IPS DF 6.9 (cell line): Measurements from ENCODE around the gene MYH13.

Source experiments
- DNase-seq: peaks from one replicate; pipeline ENCODE4 v3.0.0-alpha.2; 2013; ENCODE audit warnings: low read depth, low spot score
- H3K27ac ChIP-seq: one replicate; pipeline ENCODE4 v1.5.1; 2013; ENCODE audit warnings: low read length, control low read depth
- H3K27me3 ChIP-seq: 2 replicates; pipeline ENCODE4 v1.6.1; 2013; ENCODE audit warnings: mild to moderate bottlenecking, low read length; ENCODE audit not compliant: control insufficient read depth, insufficient read depth
- H3K36me3 ChIP-seq: 2 replicates; pipeline ENCODE4 v1.6.1; 2013; ENCODE audit warnings: low read length; ENCODE audit not compliant: control insufficient read depth, insufficient read depth
- H3K4me1 ChIP-seq: 2 replicates; pipeline ENCODE4 v1.6.1; 2013; ENCODE audit warnings: low read length; ENCODE audit not compliant: control insufficient read depth, insufficient read depth
- H3K4me3 ChIP-seq: 2 replicates; pipeline ENCODE4 v1.5.1; 2013; ENCODE audit warnings: mild to moderate bottlenecking, low read length
- H3K9me3 ChIP-seq: 2 replicates; pipeline ENCODE4 v1.6.1; 2013; ENCODE audit warnings: low read length, inconsistent platforms; ENCODE audit not compliant: control insufficient read depth, insufficient read depth
- WGBS: extraction: QIAGEN DNeasy Blood & Tissue Kit; methylation state at CpG from one replicate; pipeline ENCODE4 v1.1.7; 2013; ENCODE audit warnings: mixed read lengths, missing lambda C conversion rate; ENCODE audit not compliant: insufficient read length, insufficient coverage; 5-methylcytosine and 5-hydroxymethylcytosine counted together

MYH13 gene

DNA sequence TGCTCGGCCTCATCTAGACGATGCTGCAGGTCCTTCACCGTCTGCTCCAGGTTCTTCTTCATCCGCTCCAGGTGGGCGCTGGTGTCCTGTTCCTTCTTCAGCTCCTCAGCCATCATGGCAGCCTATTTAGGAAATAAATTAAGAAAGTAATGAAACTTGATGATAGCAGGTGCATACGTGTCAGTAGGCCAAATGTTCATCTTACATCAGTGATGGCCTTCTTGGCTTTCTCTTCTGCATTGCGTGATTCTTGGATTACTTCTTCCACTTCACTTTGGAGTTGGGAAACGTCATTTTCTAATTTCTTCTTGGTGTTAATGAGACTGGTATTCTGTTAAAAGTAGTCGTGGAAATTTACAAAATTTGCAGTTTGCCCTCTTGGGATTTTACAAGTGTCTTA lies 20.1 kb upstream of the MYH13 start:
- no peaks in the 10 kb centered on the region for H3K4me1 ChIP-seq
- WGBS = no CpG with 5 or more reads among the region's 9 CpGs
- no peaks in the 10 kb centered on the region for H3K9me3 ChIP-seq
- no peak for DNase-seq
- no peak overlapping the region for H3K27ac ChIP-seq
- H3K4me3 ChIP-seq = no peak overlapping the region
- no peaks in the 10 kb centered on the region for H3K36me3 ChIP-seq
- no peaks in the 10 kb centered on the region for H3K27me3 ChIP-seq

- Histone ChIP-seq H3K36me3 (no peaks in the 10 kb centered on the region), H3K27me3 (no peaks in the 10 kb centered on the region), H3K4me1 (no peaks in the 10 kb centered on the region), H3K4me3 (no peak overlapping the region), H3K9me3 (no peaks in the 10 kb centered on the region), H3K27ac (no peak overlapping the region)
- no peak for DNase-seq
- no CpG with 5 or more reads among the region's 6 CpGs for WGBS
Measured at GRCh38 chr17:10385871-10386270, 13.1 kb upstream of the MYH13 start.

DNA sequence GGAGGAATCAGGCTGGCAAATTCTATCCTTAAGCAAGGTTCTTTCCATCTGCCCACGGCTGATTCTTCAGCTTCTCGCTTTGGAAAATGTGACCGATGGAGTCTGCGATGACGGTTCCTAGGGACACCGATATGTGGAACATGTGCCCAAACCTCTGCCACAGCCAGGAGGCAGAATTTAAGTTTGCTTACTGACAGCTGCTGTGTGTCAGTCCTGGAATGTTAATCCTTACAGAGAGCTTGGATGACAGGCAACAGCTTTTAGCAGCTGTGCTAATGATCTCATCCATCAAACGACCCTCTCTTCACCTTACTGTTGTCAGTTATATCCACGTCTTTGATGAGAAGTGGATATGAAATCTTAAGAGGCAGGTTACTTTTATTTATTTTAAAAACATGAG lies 11.4 kb upstream of the MYH13 start:
- DNase-seq = no peak
- Histone ChIP-seq H3K4me3 (no peak overlapping the region), H3K9me3 (no peaks in the 10 kb centered on the region), H3K27ac (no peak overlapping the region), H3K4me1 (no peaks in the 10 kb centered on the region), H3K27me3 (no peaks in the 10 kb centered on the region), H3K36me3 (no peaks in the 10 kb centered on the region)
- no CpG with 5 or more reads among the region's 8 CpGs for WGBS

GRCh38 chr17:10380631-10381408 lies 8.0 kb upstream of the MYH13 start:
- Histone ChIP-seq H3K27ac (no peak overlapping the region), H3K27me3 (no peaks in the 10 kb centered on the region), H3K36me3 (no peaks in the 10 kb centered on the region), H3K9me3 (no peaks in the 10 kb centered on the region), H3K4me1 (no peaks in the 10 kb centered on the region), H3K4me3 (no peak overlapping the region)
- DNase-seq = no peak
- no CpG with 5 or more reads among the region's 3 CpGs for WGBS

DNA sequence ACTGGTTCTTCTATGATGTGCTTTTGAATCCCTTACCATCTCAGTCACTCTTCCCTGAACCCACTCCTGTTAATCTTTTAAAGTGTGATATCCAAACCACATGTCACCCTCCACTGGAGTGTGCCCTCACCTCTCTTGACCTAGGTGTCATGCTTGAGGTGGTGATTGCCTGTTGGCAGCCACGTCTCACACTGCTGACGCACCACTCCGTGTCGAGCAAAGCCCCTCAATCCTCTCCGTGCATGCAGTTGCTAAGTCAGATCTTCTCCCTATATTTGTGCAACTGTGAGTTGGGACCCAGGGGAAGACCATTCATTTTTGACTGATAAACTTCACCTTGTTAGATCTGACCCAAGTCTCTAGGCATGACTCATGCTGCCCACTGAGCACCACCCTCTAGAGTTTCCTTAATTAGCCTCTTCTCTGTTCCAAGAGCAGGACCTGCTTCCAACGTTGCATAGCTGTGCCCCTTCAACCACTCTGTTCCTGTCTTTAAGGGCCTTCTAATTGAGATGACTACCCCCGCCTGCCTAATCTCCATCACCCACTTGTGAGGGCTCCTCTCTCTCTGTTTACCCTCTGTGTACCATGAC lies 2.7 kb downstream of the MYH13 start:
- no CpG with 5 or more reads among the region's 7 CpGs for WGBS
- no peaks in the 10 kb centered on the region for H3K4me1 ChIP-seq
- no peaks in the 10 kb centered on the region for H3K36me3 ChIP-seq
- no peaks in the 10 kb centered on the region for H3K9me3 ChIP-seq
- H3K27me3 ChIP-seq = no peaks in the 10 kb centered on the region
- no peak overlapping the region for H3K27ac ChIP-seq
- no peak for DNase-seq
- no peak overlapping the region for H3K4me3 ChIP-seq

GRCh38 chr17:10369239-10369638 lies 3.6 kb downstream of the MYH13 start:
- H3K4me1 ChIP-seq = no peaks in the 10 kb centered on the region

DNA sequence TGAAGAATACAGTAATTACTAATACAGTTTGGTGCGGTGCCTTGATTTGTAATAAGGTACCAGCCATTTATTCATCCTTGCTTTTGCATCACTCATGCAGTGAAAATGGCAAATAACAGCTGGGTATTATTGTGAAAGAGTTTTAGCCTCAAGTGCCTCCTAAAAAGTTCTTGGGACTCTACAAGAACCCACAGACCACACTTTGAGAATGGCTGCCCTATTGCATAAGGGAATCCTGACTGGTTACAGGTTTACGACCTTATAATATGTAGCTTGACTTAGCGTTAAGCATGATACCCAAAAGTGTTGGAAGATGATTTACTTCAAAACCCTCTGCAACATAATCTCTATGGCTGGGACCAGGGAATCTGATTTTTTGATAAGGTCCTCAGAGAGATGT lies 4.2 kb downstream of the MYH13 start:
- Histone ChIP-seq H3K4me1 (no peaks in the 10 kb centered on the region), H3K27ac (no peak overlapping the region), H3K27me3 (no peaks in the 10 kb centered on the region), H3K36me3 (no peaks in the 10 kb centered on the region), H3K4me3 (no peak overlapping the region), H3K9me3 (no peaks in the 10 kb centered on the region)
- no CpG with 5 or more reads among the region's 3 CpGs for WGBS
- DNase-seq = no peak

More at GRCh38 chr17:10369239-10369638, 3.6 kb downstream of the MYH13 start:
- H3K9me3 ChIP-seq = no peaks in the 10 kb centered on the region
- H3K27ac ChIP-seq = no peak overlapping the region
- no peaks in the 10 kb centered on the region for H3K36me3 ChIP-seq
- H3K27me3 ChIP-seq = no peaks in the 10 kb centered on the region
- DNase-seq = no peak
- WGBS = no CpG with 5 or more reads among the region's 1 CpG
- no peak overlapping the region for H3K4me3 ChIP-seq

DNA sequence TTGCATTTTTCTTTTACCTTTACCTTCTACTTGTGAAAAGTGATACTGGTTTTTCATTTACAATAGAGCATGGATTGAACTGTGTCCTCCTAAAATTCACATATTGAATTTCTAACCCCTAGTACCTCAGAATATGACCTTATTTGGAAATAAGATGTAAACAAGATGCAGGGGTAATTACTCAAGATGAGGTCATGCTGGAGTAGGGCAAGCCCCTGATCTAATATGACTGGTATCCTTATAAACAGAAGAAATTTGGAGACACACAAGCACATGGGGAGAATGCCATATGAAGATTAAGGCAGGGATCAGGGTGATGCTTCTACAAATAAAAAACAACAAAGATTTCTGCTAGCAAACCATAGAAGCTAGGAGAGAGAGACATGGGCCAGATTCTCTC lies 12.2 kb downstream of the MYH13 start:
- Histone ChIP-seq H3K9me3 (no peaks in the 10 kb centered on the region), H3K4me3 (no peak overlapping the region), H3K36me3 (no peaks in the 10 kb centered on the region), H3K4me1 (no peaks in the 10 kb centered on the region), H3K27ac (no peak overlapping the region), H3K27me3 (no peaks in the 10 kb centered on the region)
- DNase-seq = no peak

DNA sequence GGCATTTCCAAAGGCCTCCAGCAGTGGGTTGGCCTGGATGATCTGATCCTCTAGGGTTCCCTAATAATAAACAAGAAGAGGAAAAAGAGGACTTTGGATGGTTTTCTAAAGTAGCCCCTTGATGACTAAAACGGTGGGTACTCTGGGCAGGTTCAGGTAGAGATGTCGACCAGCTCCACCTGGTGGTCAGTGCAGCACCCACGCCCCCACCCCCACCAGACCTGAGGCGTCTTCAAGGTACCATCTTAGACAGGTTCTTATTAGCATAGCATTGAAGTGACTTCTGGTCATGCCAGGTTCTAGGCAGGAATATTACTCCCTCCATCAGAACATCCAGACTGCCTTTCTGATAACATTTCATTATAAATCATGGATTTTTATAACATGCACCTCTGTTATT lies 15.0 kb downstream of the MYH13 start:
- no CpG with 5 or more reads among the region's 4 CpGs for WGBS
- peak; percentile 29 for DNase-seq
- no peaks in the 10 kb centered on the region for H3K27me3 ChIP-seq

DNA sequence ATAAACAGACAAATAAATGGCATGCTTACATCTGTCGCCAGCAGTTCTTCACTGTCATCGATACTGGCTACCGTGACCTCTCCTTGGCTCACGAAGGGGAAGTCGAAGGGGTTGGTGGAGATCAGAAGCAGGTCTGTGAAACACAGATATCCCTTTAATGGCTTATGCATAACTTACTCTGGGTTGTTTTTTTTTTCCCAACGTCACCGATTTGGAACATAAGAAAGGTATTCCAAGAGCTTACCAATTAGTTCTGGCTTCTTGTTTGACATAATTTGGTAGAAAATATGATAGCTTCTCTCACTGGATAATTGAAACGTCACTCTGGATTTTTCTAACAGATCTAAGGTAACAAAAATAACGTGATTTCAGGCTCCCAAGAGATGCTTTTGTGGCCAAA lies 18.2 kb downstream of the MYH13 start:
- Histone ChIP-seq H3K27me3 (no peaks in the 10 kb centered on the region), H3K27ac (no peak overlapping the region), H3K9me3 (no peaks in the 10 kb centered on the region), H3K4me3 (no peak overlapping the region), H3K4me1 (no peaks in the 10 kb centered on the region), H3K36me3 (no peaks in the 10 kb centered on the region)
- DNase-seq = no peak
- no CpG with 5 or more reads among the region's 9 CpGs for WGBS

More for the DNA sequence above, 15.0 kb downstream of the MYH13 start:
- no peaks in the 10 kb centered on the region for H3K36me3 ChIP-seq
- H3K4me3 ChIP-seq = no peak overlapping the region
- no peak overlapping the region for H3K27ac ChIP-seq
- no peaks in the 10 kb centered on the region for H3K9me3 ChIP-seq
- H3K4me1 ChIP-seq = no peaks in the 10 kb centered on the region

GRCh38 chr17:10352893-10353292 lies 19.9 kb downstream of the MYH13 start:
- no peak for DNase-seq
- Histone ChIP-seq H3K27me3 (no peaks in the 10 kb centered on the region), H3K4me1 (no peaks in the 10 kb centered on the region), H3K4me3 (0 out of 2 replicates have a peak overlapping the region, but pooled peaks have one; percentile 8), H3K9me3 (no peaks in the 10 kb centered on the region), H3K36me3 (no peaks in the 10 kb centered on the region), H3K27ac (no peak overlapping the region)
